Breast epithelium (tissue), 4 donors: ENCODE measurements around the gene SNAI3. TPM values are rescaled to one million over a fixed set of nuclear protein-coding genes. Genes with fewer than 3 reads are reported as not detected.

Experiments used
- DNase-seq, 2 donors: peaks; one replicate each; pipeline ENCODE4 v3.0.0-alpha.2; 2019; ENCODE audit warnings: low spot score in 2 of 2
- H3K27ac ChIP-seq, 2 donors: fragments of 200-600 bp; sonication (generic) in 1 of 2; one replicate each; pipeline ENCODE4 v1.5.1; 2016 to 2019; ENCODE audit warnings: mild to moderate bottlenecking in 1 of 2
- H3K27me3 ChIP-seq, 2 donors: fragments of 200-600 bp; sonication (generic) in 1 of 2; one replicate each; pipeline versions ENCODE4 v1.5.1 to v1.6.0; 2017 to 2019; ENCODE audit warnings: control low read depth in 1 of 2, mild to moderate bottlenecking in 1 of 2
- H3K36me3 ChIP-seq: fragments of 200-600 bp; one replicate; pipeline ENCODE4 v1.5.1; 2019
- H3K4me1 ChIP-seq, 2 donors: fragments of 200-600 bp; sonication (generic); one replicate each; pipeline ENCODE4 v1.5.1; 2016 to 2019; ENCODE audit warnings: control low read depth in 1 of 2
- H3K4me3 ChIP-seq, 3 donors: fragments of 200-600 bp; sonication (generic); 1 replicate in 2 of 3; 2 replicates in 1 of 3; pipeline ENCODE4 v1.5.1; 2016 to 2019; ENCODE audit warnings: mild to moderate bottlenecking in 3 of 3, moderate library complexity in 2 of 3
- H3K9me3 ChIP-seq, 2 donors: fragments of 200-600 bp; sonication (generic) in 1 of 2; one replicate each; pipeline ENCODE4 v1.5.1; 2016 to 2019; ENCODE audit warnings: control low read depth in 1 of 2
- CTCF ChIP-seq, 3 donors: fragments of 450-650 bp; IDR thresholded peaks; one replicate each; pipeline ENCODE4 v1.5.1; 2016 to 2017; ENCODE audit warnings: antibody characterized with exemption in 3 of 3, mild to moderate bottlenecking in 3 of 3, moderate library complexity in 3 of 3
- POLR2A ChIP-seq: fragments of 450-650 bp; IDR thresholded peaks from one replicate; pipeline ENCODE4 v1.6.1; 2016; ENCODE audit warnings: antibody characterized with exemption, mild to moderate bottlenecking, moderate library complexity
- POLR2AphosphoS5 ChIP-seq, 3 donors: sonication (generic); formaldehyde crosslinking; IDR thresholded peaks; one replicate each; pipeline ENCODE4 v1.6.1; 2017; ENCODE audit warnings: antibody characterized with exemption in 3 of 3
- intact Hi-C: fragments of 100-400 bp; cut with DNase I; formaldehyde crosslinking; loops from one replicate; pipeline ENCODE4 v1.15.1; 2023; ENCODE audit warnings: low total_unique reads
- total RNA-seq, 3 donors: library from RNA; depleted of rRNA; stranded (reverse); fragments of >200 nt; gene quantifications; one replicate each; pipeline ENCODE4 v1.1.0, GENCODE V29; 2016

The SNAI3 gene
- total RNA-seq, 3 donors from 2014 or later, result 0.66 to 0.96 (median 0.73) TPM

GRCh38 chr16:88730632-88731607 is 44.6 kb upstream of the SNAI3 start:
- no peaks in the 10 kb centered on the region for H3K9me3 ChIP-seq
- no peak for TF ChIP-seq CTCF (IDR thresholded peaks at IDR 0.05)
- no peak for TF ChIP-seq POLR2A
- no peak for TF ChIP-seq POLR2AphosphoS5 (IDR thresholded peaks at IDR 0.05)
- H3K27ac ChIP-seq, result no peak overlapping the region
- H3K4me1 ChIP-seq, result no peaks in the 10 kb centered on the region
- DNase-seq, result no peak
- no peaks in the 10 kb centered on the region for H3K27me3 ChIP-seq
- H3K36me3 ChIP-seq, result peaks cover 7% of the 10 kb centered on the region
- intact Hi-C loops, result no loop called here
- H3K4me3 ChIP-seq, result no peak overlapping the region

GRCh38 chr16:88727871-88728270 is 41.6 kb upstream of the SNAI3 start:
- Histone ChIP-seq H3K27ac (no peak overlapping the region), H3K4me1 (no peaks in the 10 kb centered on the region), H3K9me3 (no peaks in the 10 kb centered on the region), H3K36me3 (no peaks in the 10 kb centered on the region), H3K4me3 (no peak overlapping the region), H3K27me3 (no peaks in the 10 kb centered on the region)
- no peak for DNase-seq
- TF ChIP-seq POLR2A (no peak), CTCF (IDR thresholded peaks at IDR 0.05) (no peak), POLR2AphosphoS5 (IDR thresholded peaks at IDR 0.05) (no peak)
- intact Hi-C loops, result no loop called here

- Histone ChIP-seq H3K4me1 (no peaks in the 10 kb centered on the region), H3K36me3 (no peaks in the 10 kb centered on the region), H3K9me3 (no peaks in the 10 kb centered on the region), H3K27ac (no peak overlapping the region), H3K27me3 (no peaks in the 10 kb centered on the region), H3K4me3 (no peak overlapping the region)
- TF ChIP-seq POLR2A (no peak), POLR2AphosphoS5 (IDR thresholded peaks at IDR 0.05) (no peak), CTCF (IDR thresholded peaks at IDR 0.05) (no peak)
- DNase-seq, result no peak
- intact Hi-C loops, result no loop called here
These were observed 40.7 kb upstream of the SNAI3 start for GRCh38 chr16:88726981-88727380.

GRCh38 chr16:88726408-88726749 is 40.1 kb upstream of the SNAI3 start:
- H3K36me3 ChIP-seq, result no peaks in the 10 kb centered on the region
- no peak overlapping the region for H3K27ac ChIP-seq
- no peaks in the 10 kb centered on the region for H3K4me1 ChIP-seq
- no peaks in the 10 kb centered on the region for H3K27me3 ChIP-seq
- intact Hi-C loops, result no loop called here
- no peaks in the 10 kb centered on the region for H3K9me3 ChIP-seq
- TF ChIP-seq POLR2AphosphoS5 (IDR thresholded peaks at IDR 0.05), result no peak
- TF ChIP-seq CTCF (IDR thresholded peaks at IDR 0.05), result no peak
- TF ChIP-seq POLR2A, result no peak
- DNase-seq, result no peak
- no peak overlapping the region for H3K4me3 ChIP-seq

DNA sequence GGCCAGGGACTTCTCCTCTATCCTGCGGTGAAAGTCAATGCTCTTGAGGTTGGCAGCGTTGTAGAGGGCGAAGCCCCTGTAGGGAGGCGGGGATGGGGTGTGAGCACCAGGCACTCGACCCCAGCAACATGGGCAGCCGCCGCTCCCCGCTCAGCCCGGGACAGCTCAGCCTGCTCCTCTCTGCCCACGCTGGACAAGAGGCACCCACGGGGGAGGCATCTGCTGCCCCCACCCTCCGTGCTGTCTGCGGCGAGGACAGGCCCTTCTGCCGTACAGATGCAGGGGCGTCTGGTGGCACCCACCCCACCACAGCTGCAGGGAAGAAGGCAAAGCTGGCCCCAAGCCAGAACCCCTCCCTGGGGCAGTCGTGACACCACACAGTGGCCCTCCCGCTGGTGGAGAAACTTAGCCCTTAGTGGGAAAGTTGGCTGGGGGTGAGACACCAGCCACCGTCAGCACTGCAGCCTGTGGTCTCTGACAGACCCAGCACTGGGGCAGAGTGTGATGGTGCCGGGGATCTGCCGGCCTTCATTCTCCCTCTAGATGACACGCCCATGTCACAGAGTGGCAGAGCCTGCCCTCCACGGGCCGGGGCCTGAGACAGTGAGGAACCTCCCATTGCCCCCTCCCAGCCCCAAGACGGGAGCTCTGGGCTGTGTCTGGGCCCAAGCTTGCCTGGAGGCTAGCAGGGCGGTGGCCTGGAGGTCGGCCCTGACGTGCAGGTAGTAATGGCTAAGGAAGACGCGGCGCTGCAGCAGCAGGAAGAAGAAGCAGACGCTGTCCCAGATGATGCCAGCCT is 39.5 kb upstream of the SNAI3 start:
- Histone ChIP-seq H3K36me3 (no peaks in the 10 kb centered on the region), H3K4me1 (no peaks in the 10 kb centered on the region), H3K9me3 (no peaks in the 10 kb centered on the region), H3K27ac (no peak overlapping the region), H3K4me3 (no peak overlapping the region), H3K27me3 (no peaks in the 10 kb centered on the region)
- TF ChIP-seq CTCF (IDR thresholded peaks at IDR 0.05) (no peak), POLR2AphosphoS5 (IDR thresholded peaks at IDR 0.05) (no peak), POLR2A (no peak)
- intact Hi-C loops, result no loop called here
- no peak for DNase-seq
